NCI-H526 treated with DMSO at 0.1 percent for 48 hours (cell line): ENCODE measurements around the gene HTR3A.

Experiments
- DNase-seq: peaks from one replicate; lab custom pipeline; 2025; lab: John Stamatoyannopoulos, UW

Gene HTR3A

DNA sequence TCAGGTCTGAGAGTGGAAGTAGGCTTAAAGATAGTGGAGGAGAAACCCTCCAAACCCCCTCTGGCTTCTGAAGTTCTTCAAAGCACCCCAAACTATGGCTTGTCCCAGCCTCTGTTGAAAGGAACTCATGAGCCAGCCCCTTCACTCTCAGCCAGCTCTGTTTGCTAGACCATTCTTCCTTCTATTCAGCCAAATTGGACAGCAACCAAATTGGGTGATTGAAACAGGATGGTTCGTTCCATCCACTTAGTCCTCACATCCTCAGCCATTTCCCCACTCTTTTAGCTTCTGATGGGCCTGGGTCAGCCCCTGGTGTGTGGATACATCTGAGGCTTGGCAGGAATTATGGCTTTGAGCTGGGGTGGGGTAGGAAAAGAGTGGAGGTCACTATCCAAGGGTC, 4.5 kb downstream of the HTR3A start:
- DNase-seq: no peak

DNA sequence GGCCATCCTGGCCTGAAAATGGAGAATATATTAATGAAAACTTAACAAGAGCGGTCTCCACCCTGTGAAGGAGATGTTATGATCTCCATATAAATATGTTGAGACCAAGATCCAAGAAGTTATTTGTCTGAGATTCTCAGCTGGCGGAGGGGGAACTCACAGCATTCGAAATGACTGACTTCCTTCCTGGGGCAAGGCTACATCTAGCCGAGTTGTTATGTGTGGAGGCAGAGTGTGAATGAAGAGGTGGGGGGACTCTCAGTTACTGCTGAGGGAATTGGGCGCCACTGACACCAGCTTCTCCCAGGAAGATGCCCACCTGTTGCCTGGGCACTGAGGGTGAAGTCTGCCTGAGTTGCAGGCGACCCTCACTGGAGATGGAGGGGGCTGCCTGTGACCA, 5.9 kb downstream of the HTR3A start:
- DNase-seq: no peak

DNA sequence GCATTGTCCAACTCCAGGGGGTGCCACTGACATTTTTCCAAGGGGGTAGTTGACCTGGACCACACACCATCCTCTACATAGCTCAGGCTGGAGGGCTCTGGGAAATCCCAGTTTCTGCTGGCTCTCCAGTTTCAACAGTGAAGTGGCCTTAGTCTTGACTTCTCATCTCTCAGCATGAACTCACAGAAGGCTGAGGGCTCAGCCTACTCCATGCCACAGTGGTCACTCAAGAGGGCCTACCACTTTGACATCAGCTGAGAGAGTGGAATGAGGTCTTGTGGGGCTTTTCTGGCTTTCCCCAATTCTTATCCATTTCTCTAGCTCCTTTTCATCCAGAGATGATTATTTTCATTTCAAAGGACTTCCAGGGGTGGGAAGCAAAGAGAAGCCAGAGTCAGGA, 7.4 kb downstream of the HTR3A start:
- DNase-seq: no peak

DNA sequence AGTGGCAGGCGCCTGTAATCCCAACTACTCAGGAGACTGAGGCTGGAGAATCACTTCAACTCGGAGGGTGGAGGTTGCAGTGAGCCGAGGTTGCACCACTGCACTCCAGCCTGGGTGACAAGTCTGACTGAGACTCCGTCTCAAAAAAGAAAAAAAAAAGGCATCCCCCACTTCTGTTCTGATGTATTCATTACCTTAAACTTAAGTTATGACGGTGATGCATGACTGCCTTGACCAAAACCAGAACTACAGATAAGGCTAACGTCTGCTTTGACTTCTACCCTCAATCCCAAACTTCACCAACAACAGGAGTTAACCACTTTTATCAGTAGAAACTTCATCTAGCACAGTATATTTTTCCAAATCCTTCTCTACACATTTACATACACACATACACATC, 9.9 kb downstream of the HTR3A start:
- DNase-seq: no peak

DNA sequence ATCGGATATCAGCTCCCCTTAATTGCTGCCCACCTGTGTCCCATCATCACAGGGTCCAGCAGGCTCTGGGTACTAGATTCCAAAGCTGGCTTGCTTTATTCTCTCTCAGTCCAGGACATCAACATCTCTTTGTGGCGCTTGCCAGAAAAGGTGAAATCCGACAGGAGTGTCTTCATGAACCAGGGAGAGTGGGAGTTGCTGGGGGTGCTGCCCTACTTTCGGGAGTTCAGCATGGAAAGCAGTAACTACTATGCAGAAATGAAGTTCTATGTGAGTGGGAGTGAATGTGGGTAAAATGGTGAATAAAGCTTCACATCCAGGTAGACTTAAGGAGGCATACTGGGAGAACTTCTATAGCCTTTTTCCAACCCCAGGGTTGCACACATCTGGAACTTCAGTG, 11.0 kb downstream of the HTR3A start:
- DNase-seq: no peak

DNA sequence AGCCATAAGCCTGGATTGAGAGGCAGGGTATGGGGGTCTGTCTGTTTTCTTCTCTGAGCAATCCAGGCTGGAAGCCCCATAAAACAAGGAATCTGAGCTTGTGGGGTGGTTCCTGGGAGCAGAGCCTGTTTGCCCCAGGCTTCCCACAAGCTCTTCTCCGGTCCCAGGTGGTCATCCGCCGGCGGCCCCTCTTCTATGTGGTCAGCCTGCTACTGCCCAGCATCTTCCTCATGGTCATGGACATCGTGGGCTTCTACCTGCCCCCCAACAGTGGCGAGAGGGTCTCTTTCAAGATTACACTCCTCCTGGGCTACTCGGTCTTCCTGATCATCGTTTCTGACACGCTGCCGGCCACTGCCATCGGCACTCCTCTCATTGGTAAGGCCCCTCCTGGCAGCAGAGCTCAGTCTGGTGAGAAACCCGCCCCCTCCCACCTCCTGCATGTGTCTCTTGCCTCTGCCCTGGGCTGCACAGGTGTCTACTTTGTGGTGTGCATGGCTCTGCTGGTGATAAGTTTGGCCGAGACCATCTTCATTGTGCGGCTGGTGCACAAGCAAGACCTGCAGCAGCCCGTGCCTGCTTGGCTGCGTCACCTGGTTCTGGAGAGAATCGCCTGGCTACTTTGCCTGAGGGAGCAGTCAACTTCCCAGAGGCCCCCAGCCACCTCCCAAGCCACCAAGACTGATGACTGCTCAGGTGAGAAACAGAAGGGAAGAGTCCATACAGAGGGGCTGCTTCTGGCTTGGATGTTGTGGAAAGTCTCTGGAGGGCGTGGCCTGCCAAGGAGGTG, 11.6 kb downstream of the HTR3A start:
- no peak for DNase-seq

DNA sequence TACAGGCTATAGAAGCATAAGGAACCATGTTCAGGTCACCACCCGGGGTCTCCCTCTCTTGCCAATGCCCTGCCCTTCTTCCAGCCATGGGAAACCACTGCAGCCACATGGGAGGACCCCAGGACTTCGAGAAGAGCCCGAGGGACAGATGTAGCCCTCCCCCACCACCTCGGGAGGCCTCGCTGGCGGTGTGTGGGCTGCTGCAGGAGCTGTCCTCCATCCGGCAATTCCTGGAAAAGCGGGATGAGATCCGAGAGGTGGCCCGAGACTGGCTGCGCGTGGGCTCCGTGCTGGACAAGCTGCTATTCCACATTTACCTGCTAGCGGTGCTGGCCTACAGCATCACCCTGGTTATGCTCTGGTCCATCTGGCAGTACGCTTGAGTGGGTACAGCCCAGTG, 14.5 kb downstream of the HTR3A start:
- no peak for DNase-seq

DNA sequence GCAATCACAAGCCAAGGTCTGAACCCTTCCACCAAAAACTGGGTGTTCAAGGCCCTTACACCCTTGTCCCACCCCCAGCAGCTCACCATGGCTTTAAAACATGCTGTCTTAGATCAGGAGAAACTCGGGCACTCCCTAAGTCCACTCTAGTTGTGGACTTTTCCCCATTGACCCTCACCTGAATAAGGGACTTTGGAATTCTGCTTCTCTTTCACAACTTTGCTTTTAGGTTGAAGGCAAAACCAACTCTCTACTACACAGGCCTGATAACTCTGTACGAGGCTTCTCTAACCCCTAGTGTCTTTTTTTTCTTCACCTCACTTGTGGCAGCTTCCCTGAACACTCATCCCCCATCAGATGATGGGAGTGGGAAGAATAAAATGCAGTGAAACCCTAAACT, 15.0 kb downstream of the HTR3A start:
- no peak for DNase-seq

DNA sequence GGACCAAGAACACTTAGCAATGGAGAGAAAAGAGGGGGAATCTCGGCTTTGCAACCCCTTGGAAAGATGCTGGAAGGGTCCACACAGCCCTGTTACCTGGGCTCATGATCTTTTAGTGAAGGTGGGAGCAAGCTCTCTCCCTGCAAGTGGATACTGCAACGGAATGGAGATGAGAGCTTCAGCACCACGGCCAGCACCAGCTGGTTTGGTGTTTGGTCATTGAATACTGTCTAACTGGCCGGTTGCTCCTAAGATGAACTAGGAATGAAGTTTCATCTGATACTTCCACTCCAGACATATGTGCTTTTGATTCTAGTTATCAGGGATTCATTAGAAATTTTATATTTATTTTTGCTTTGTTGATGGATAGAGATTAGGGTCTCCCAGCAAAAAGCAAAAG, 16.3 kb downstream of the HTR3A start:
- no peak for DNase-seq

DNA sequence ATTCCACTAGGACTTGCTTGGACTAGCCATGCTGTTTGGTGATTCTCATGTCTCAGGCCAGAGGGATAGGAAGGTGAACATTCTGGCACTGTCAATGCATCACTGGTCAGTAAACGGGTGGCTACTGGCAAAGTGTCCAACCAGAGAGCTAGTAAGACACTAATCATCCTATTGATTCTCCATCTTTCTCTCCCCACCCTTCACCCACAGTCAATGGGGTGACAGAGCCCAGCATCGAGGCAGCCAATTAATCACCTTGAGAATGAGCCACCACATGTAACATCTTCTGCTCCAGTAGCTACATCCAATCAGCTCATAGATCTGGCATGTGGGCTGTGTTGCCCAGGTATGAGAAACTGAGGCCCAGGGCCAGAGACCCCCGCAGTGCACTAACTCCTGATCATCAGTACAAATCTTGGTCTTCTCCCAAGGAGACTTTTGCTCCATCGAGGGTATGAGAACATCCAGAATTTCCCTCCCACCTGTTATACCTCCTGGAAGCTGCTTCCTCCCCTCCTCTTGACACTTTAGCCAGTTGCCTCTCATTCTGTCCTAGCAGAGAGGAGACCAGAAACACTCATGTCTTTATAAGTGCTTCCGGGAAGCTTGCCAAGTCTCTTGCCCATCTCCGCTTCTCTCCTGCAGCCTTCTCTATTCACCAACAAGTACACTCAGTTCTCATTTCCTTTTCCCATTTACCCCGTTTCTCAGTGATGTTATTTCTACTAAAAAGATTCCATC, 17.0 kb downstream of the HTR3A start:
- no peak for DNase-seq

DNA sequence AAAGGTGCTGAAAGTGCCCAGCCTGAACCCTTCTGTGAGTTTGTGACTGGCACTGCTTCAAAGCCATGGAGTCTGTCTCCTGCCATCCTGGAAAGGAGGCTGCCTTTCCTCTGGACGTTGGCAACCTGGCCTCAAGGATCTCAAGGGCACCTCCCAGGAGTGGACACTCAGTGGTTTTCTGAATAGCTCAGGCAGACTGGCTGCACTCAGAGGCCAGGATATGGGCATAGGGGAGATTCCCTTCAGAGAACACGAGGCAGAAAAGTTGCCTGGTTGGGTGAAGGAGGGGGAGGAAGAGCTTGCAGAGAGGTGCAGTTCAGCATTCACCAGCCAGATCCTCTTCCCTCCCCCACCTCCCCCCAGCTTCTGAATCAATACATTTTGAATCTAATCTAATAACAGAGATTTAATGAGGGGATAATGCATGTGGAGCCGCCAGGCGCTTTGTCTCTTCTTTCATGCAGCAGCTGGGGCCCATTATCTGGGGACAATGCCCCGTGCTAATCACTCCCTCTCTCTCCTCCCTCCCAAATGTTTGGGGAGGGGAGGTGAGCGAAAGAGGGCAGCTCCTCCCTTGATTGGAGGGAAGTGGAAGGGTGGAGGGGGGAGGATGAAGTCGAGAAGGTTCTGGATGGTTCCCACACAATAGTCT, 17.7 kb downstream of the HTR3A start:
- no peak for DNase-seq

DNA sequence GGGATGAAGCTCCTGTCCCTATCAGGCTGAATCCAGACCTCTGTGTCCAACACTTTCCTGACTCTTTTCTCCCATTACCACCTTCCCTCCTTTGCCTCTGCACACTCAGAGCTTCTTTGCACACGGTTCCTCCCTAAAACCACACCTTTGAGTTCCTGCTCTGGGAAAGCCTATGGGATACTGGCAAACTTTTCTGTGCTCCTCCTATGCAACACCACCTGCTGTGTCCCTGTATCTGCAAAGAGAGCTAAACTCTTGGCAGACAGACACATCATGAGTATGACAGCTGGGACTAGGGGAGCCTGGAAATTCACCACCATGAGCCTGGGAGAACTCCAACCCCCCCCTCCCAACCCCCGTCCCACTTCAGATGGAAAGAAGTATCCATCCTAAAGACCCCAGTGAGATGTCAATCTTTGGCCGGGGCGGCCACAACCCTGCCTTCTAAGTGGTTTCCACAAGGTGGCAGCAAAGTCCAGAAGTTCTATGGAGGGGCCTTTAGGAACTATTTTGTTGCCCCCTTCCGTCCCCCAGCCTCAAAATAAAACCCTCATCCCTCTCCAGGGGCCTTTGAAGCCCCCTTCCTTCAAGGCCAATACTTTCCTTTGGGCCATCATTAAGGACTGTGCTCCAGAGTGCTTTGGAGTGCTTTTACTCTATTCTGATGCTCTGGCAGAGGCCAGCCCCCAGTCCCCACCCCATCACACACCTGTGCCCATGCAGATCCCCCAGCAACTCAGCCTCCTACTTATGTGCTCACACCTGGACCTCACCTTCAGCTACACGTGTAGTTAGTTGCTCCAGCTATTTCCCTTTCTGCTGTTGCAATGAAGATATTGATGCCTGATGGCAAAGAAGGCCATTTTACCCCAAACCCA, 19.4 kb downstream of the HTR3A start:
- DNase-seq: no peak

DNA sequence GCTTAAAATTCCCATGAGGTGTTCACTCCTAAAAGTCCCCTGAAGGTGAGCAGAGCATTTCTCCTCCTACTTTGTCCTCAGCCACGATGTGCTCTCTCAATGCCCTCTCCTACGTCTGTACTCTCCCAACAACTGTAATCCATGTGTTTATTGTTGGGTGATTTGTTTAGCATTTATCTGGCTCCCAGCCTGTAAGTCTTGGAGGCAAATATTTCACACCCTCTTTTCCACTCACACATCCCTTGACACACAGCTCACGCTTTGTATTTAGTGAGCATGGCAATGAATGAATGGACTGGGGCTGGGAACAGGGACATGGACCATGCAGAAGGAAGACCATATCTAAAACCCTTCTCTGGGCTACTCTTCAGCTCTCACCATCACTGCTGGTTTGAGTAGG, 22.6 kb downstream of the HTR3A start:
- no peak for DNase-seq

DNA sequence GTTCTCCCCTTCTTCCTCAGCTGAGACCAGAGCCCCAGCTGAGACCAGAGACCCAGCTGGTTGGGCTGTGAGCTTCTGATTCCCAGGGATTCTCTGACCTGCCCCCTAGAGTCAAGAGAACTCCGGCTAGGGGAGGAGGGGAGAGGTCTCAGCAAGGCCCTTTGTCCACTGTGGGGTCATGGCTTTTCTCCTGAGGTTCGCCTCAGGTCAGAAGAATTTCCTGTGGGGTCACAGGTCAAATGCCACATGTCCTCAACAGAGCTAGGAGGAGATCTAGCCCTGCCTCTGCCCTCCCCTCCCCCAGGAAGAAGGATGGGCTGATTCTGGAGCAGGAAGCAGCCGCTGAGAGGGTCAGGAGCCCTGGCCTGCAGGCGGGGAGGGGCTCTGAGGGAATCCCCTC, 23.7 kb downstream of the HTR3A start:
- no peak for DNase-seq

DNA sequence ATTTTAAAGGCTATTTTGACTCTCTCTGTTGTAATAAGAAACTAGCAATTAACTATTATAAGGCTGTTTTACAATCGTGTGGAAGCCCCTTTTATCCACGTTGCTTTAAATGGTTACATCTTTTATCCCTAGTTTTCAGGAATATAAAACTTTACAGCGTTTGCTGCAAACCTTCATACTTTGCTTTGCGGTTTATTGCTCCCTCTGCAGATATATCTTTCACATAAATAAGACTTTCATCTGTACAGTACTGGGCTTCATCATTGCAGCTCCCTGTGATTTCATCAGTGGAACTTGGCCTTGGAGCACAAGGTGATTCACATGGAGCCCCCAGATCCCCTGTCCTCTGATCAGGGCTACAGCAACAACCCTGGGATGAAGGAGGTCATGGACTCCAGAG, 25.6 kb downstream of the HTR3A start:
- DNase-seq: no peak

DNA sequence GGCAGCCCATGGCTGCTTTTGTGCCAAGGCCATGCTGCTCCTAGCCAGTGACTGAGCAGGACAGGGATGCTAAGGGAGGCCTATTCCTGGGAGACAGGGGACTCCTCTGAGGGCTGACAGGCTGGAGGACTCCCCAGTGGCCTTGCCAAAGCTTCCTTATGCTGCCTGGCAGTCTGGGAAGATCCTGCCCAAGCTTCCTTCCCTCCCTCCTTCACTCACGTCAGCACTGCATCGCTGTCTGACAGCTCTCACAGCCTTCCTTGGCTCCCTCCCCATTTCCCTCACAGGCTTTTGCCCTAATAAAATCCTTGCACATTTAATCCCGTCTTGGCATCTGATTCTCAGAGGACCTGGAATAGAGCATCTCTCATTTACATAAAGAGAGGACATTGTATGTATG, 26.5 kb downstream of the HTR3A start:
- no peak for DNase-seq

DNA sequence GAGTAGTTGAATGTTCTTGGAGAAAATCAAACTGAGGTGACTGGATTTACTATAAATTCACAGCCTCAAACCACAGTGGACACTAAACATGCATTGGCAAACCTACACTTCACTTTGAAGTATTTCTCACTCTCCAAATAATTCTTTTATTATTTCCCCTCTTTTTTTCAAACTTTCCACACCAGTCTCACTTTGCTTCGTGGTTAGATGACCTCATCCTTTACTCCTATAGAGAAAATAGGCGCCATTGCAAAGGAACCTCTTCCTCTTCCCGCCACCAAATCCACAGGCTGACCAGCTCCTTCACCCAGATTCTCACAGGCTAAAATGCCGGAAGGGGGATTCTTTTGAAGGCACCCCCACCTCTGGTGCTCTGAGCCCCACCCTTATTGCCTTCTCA, 33.4 kb downstream of the HTR3A start:
- DNase-seq: no peak

DNA sequence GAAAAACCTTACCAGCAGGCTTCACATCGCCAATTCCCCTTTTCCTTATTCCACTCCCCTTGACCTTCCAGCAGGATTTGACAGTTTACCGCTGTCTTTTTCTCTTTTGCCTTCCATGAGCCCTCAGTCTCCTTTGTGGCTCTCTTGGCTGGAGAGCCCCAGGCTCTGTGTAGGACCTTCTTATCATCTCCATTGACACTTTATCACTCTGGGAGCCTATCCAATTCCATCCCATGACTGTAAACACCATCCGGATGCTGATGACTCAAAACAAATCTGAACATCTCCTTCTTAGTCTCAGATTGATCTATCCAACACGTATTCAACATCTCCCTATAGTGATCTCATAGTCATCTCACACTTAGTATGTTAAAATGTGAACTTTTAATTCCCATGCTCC, 36.0 kb downstream of the HTR3A start:
- no peak for DNase-seq

DNA sequence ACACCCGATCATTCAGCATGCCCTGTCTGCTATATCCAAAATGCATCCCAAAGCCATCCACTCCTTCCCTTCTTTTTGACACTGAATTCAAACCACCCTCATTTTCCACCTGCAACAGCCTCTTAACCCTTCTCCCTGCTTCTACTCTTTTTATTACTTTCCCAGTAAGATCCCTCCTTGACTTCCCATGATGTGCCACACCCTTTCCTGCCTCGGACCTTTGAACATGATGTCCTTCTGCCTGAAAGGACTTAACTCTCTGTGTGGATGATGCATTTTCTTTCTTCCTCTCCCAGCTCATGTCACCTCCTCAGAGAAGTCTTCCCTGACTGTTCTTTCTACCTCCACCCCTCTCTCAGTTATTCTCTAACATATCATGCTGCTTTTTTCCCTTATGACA, 36.5 kb downstream of the HTR3A start:
- DNase-seq: no peak

DNA sequence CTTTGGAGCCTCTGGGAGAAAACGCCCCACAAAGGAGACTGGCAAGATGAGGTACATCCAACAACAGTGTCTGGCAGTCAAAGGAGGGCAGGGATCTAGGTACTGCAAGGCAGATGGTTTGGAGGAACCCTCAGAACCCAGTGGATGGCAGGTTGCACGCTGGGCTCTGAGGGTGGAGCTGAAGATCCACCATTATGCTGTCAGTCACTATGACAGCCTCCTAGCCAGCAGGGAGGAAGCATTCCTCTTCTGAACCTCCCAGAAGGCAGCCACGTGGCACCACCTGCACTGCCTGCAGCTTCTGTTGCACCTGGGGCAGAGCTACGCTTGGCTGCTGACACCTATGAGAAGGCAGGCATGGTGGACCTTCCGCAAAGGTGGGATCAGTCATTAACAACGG, 40.2 kb downstream of the HTR3A start:
- no peak for DNase-seq

DNA sequence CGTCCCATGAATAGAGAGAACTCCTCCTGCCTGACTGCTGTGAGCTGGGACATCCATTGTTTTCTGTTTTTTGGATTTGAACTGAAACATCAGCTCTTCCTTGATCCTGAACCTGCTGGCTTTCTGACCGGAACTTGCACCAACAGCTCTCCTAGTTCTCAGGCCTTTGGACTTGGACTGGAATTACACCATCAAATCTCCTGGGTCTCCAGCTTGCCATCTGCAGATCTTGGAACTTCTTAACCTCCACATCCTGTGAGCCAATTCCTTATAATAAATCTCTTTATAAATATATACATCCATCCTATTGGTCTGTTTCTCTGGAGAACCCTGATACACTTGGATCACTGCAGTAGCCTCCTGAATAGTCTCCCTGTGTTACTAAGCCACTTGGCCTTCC, 42.1 kb downstream of the HTR3A start:
- no peak for DNase-seq

DNA sequence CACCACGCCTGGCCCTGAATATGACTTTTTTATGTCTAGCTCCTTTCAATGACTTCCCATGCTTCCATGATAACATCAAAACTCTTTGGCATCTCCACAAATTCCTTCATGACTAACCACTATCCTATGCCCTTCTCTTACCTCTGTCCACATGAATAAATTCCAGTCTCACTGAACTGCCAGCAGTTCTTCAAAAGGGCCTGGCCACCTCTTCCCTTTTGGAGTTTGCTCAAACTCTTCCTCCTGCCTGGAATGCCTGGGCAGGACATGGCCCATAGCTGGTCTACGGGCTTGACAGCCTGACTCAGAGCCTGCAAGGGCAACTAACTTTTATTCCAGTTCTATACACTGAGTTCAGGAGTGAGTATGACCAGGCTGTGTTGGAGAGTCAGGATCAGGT, 42.8 kb downstream of the HTR3A start:
- DNase-seq: no peak
